ENCODE measurements around the gene FAM163B. TPM values are rescaled to one million over a fixed set of nuclear protein-coding genes. Genes with fewer than 3 reads are reported as not detected.

FAM163B gene
- total and polyA plus RNA-seq, 2 of the 8 experiments (the other 6 are each of a cell fraction or from before 2014, with no cell fraction given) = 0.63 to 1.0 TPM

GRCh38 chr9:133647148-133647547 is 38.0 kb upstream of the FAM163B start (continued):
- TF ChIP-seq BRCA1 (IDR thresholded peaks at IDR 0.05; ENCODE audit: low read depth, low read length) = no peak
- no peak for TF ChIP-seq USF2 (IDR thresholded peaks at IDR 0.05; ENCODE audit: low read length)
- TF ChIP-seq SP1 (IDR thresholded peaks at IDR 0.05; ENCODE audit: low read depth, low read length) = no peak
- TF ChIP-seq POU5F1 (IDR thresholded peaks at IDR 0.05; ENCODE audit: low read depth, low read length) = no peak

Data from H1 (cell line).